GM20431 (cell line): Measurements from ENCODE around the gene TLDC2.
"Not testable (repeated sequence)": the region's sequence is repeated elsewhere in the genome, so short reads cannot be mapped to it uniquely, and the experiment has no call there.

ENCODE experiments used
- in situ Hi-C: fragments of 300-500 bp; cut with MseI, MboI; formaldehyde crosslinking; loops from one replicate; pipeline ENCODE4 v1.15.0; 2020; ENCODE audit warnings: low sequenced_read_pairs; ENCODE audit not compliant: unreplicated experiment

Gene TLDC2

DNA sequence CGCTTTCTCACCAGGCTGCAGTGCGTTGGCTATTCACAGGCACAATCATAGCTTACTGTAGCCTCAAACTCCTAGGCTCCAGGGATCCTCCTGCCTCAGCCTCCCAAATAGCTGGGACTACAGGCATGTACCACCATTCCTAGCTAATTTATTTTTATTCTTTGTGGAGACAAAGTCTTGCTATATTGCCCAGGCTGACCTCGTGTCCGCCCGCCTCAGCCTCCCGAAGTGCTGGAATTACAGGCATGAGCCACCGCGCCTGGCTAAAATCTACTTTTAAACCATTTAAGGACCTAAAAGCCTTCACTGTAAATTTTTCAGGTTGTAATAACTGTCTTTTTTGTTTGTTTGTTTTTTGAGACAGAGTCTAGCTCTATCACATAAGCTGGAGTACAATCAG lies 60.4 kb downstream of the TLDC2 start:
- in situ Hi-C loops = no loop called here

- in situ Hi-C loops = not testable (repeated sequence)
These were observed 60.9 kb downstream of the TLDC2 start for GRCh38 chr20:36936761-36937401.

GRCh38 chr20:36937402-36937770 lies 61.4 kb downstream of the TLDC2 start:
- in situ Hi-C loops = no loop called here

DNA sequence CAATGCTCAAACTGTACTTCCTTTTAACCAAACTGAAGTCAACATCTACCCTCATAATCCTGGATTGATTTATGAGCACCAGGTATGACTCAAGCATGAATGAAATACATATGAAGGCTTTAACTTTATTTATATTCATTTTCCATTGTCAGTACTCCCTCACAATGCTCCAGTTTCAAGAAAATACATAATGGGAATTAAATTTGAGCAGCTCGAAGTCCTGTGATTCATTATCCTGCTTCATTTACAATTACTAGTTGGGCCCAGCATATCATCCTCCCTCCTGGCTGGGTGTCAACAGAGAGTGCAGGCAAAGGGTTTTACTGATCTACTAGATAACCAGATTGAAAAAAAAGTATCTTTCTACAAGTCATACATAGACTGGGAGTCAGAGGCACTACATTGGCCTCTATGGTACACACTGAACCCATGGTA lies 65.5 kb downstream of the TLDC2 start:
- in situ Hi-C loops = no loop called here
